BLaER1 (cell line): Measurements from ENCODE around the gene ETFA.

ENCODE experiments used
- H3K27ac ChIP-seq: shearing (Covaris generic); formaldehyde crosslinking; 2 replicates; pipeline ENCODE4 v1.8.1; 2022
- H3K27me3 ChIP-seq: shearing (Covaris generic); formaldehyde crosslinking; 2 replicates; pipeline ENCODE4 v1.8.1; 2022
- H3K36me3 ChIP-seq: shearing (Covaris generic); formaldehyde crosslinking; 2 replicates; pipeline ENCODE4 v1.8.1; 2022
- H3K4me1 ChIP-seq: shearing (Covaris generic); formaldehyde crosslinking; 2 replicates; pipeline ENCODE4 v1.8.1; 2022
- H3K4me2 ChIP-seq: shearing (Covaris generic); formaldehyde crosslinking; 2 replicates; pipeline ENCODE4 v1.8.1; 2022
- H3K4me3 ChIP-seq: shearing (Covaris generic); formaldehyde crosslinking; 2 replicates; pipeline ENCODE4 v1.8.1; 2022
- H3K9ac ChIP-seq: shearing (Covaris generic); formaldehyde crosslinking; 2 replicates; pipeline ENCODE4 v1.8.1; 2022
- H3K9me3 ChIP-seq: shearing (Covaris generic); formaldehyde crosslinking; 2 replicates; pipeline ENCODE4 v1.8.1; 2022
- H4K20me1 ChIP-seq: shearing (Covaris generic); formaldehyde crosslinking; 2 replicates; pipeline ENCODE4 v1.8.1; 2022
- Cebpa-rat ChIP-seq: shearing (Covaris generic); IDR thresholded peaks from 2 replicates; pipeline ENCODE4 v1.8.1; 2022

The ETFA gene

DNA sequence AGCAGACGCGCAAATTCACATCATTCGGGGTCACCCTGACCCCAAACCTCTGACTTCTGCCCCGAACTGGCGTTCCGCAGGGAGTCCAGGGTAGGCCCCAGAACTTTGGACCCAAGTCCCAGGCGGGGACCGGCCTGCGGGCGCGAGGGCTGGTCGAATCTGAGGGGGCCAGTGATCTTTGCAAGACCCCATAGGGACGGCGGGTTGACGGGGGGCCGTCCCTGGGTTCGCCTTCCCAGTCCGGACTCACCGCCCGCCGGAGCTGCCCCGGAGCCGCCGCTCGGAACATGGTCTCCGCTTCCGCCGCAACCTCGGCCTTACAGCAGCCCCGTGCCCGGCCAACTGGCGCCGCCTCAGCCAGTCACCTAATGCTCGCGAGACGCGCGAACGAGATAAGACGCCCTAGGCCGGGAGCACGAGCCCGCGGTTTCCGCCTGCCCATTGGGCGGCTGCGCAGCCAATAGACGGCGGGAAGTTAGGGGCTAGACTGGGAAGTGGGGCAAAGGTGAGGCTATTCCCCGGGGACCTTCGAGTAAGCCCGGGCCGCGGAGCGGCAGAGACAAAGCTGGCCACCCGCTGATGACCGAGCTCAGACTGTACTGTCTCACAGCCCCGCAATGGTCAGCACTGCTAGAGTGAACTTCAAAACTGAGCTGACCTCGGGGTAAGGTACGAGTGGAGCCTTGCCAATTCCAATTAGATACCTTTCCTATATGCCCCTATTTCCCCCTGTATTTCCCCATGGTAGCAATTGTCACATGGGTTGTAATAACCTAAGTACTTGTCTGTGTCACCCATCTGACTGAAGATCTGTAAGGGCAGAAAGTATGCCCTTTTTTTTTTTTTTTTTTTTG, at the start of gene ETFA:
Gene ETFA, minus strand, starts transcription at position 370 of the 854 bp plus-strand sequence. Its CDS starts 81 bp downstream, at position 289.
- Histone ChIP-seq H3K4me2 (peak within 1 kb of the TSS; percentile 83), H3K27ac (peak within 1 kb of the TSS; percentile 94), H3K36me3 (peaks cover 13% of the 10 kb centered on the region; the same call in 1 of the 2 replicates), H3K9ac (peak within 1 kb of the TSS; percentile 94), H3K4me3 (peak within 1 kb of the TSS; percentile 95), H3K9me3 (no peaks in the 10 kb centered on the region), H3K4me1 (peaks cover 24% of the 10 kb centered on the region), H4K20me1 (peaks cover 41% of the 10 kb centered on the region), H3K27me3 (no peaks in the 10 kb centered on the region)
- no peak for TF ChIP-seq Cebpa-rat

DNA sequence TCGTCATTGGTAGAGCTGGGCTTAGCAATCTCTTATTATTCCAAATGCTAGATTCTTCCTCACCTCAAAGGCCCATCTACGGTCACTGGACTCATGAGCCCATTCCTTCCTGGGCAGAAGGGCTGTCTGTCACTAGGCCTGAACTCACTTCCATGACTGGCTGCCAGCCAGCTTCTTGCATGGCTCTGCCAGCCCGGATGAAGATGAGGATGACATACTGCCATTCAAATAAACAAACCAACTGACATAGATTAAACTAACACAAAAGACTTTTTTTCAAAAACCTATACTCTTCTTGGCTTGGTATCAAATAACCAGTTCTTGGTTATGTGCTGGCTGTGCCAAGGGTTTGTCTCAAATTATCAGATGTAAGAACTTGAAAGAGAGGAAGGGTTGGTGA, 49.1 kb upstream of the ETFA start:
- no peaks in the 10 kb centered on the region for H3K27me3 ChIP-seq
- H3K27ac ChIP-seq: no peak overlapping the region
- no peaks in the 10 kb centered on the region for H3K4me1 ChIP-seq
- no peak overlapping the region for H3K4me2 ChIP-seq
- H3K9me3 ChIP-seq: no peaks in the 10 kb centered on the region
- no peak overlapping the region for H3K9ac ChIP-seq
- no peaks in the 10 kb centered on the region for H3K36me3 ChIP-seq
- H4K20me1 ChIP-seq: no peaks in the 10 kb centered on the region
- no peak overlapping the region for H3K4me3 ChIP-seq
- no peak for TF ChIP-seq Cebpa-rat

DNA sequence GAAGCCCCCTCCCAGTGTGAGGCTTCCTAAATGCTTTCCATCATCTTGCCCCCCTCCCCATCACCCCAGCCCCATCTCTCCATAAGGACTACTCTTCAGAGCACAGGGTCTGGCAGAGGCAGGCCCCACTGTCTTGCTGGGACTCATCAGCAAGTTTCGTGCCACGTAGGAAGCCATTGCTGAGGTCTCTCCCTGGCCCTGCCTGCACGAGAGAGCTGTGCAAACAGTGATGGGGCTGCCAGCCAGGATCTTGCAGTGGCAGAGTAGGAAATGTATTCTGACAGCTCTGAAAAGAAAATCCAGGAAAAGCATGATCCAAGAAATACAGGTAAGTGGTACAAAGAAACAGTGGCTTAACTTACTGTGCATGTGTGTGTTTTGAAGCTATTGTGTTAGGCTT, 47.9 kb upstream of the ETFA start:
- Histone ChIP-seq H3K9me3 (no peaks in the 10 kb centered on the region), H3K27me3 (no peaks in the 10 kb centered on the region), H3K4me3 (no peak overlapping the region), H3K27ac (no peak overlapping the region), H3K4me2 (no peak overlapping the region), H3K9ac (no peak overlapping the region), H4K20me1 (no peaks in the 10 kb centered on the region), H3K36me3 (no peaks in the 10 kb centered on the region), H3K4me1 (no peaks in the 10 kb centered on the region)
- TF ChIP-seq Cebpa-rat: no peak

DNA sequence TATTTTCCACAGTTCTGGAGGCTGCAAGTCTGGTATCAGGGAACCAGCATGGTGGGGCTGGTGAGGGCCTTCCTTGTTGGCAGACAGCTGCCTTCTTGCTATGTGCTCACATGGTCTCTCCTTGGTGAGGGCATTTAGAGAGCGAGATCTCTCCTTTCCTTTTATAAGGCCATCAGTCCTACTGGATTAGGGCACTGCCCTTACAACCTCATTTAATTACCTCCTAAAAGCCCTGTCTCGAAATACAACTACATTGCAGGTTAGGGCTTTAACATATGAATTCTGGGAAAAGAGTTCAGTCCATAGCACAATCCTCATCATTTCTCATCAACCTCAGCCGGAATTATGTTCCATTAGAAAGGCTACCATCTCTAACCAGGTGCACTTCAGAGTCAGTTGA, 47.2 kb upstream of the ETFA start:
- H3K4me1 ChIP-seq: no peaks in the 10 kb centered on the region
- H3K36me3 ChIP-seq: no peaks in the 10 kb centered on the region
- H3K9me3 ChIP-seq: no peaks in the 10 kb centered on the region
- TF ChIP-seq Cebpa-rat: no peak
- H3K27ac ChIP-seq: no peak overlapping the region
- no peaks in the 10 kb centered on the region for H3K27me3 ChIP-seq
- no peak overlapping the region for H3K4me2 ChIP-seq
- H3K9ac ChIP-seq: no peak overlapping the region
- no peak overlapping the region for H3K4me3 ChIP-seq
- no peaks in the 10 kb centered on the region for H4K20me1 ChIP-seq

DNA sequence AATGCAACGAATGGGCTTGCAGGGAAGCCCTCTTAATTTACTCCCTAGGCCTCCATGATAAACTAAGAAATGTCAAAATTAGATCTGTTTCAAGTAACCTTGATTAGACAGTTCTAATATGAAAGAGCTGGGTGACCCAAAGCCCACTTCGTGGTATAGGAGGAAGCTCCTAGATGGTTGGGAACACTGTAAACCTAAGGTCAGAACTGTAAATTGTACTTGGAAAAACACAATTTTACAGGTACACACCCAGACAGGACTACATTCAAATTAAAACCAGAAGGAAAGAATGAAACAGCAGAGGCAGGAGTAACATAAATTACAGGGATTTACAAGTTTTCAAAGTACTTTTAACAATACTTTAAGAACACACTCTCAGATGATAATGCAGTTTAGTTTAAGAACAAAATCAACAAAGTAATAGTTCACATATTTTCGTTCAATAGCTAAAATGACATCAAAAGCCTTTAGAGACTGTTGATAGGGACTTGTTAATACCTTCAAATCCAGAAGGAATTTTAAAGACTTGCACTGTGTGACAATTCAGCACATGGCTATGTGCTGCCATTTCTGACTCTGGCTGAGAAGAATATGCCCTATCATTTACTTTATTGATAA, 43.7 kb upstream of the ETFA start:
- Histone ChIP-seq H3K27me3 (no peaks in the 10 kb centered on the region), H3K27ac (no peak overlapping the region), H3K4me3 (no peak overlapping the region), H3K9ac (no peak overlapping the region), H4K20me1 (no peaks in the 10 kb centered on the region), H3K4me2 (no peak overlapping the region), H3K9me3 (no peaks in the 10 kb centered on the region), H3K36me3 (no peaks in the 10 kb centered on the region), H3K4me1 (no peaks in the 10 kb centered on the region)
- no peak for TF ChIP-seq Cebpa-rat

DNA sequence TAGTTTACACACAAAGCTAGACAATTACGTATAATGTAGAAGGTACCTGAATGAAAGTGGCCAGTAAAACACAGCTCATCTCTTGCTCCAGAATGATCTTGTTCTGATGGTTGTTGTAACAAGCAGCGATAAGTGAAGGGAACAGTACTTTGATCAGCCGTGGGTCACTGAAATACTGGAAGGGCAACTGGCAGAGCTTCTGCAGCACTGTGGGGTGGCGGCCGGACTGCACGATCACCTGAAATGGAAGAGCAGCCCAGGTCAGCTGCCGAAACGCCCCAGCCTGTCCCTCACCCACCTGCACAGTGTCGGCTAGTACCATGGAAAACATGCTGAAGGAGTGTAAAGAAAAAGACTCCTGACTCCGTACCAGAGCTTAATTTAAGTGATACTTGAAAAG, 42.6 kb upstream of the ETFA start:
- Histone ChIP-seq H3K4me1 (no peaks in the 10 kb centered on the region), H3K4me3 (no peak overlapping the region), H4K20me1 (no peaks in the 10 kb centered on the region), H3K27me3 (peaks cover 1% of the 10 kb centered on the region; the same call in 1 of the 2 replicates), H3K27ac (no peak overlapping the region), H3K9ac (no peak overlapping the region), H3K9me3 (no peaks in the 10 kb centered on the region), H3K4me2 (no peak overlapping the region), H3K36me3 (no peaks in the 10 kb centered on the region)
- no peak for TF ChIP-seq Cebpa-rat

DNA sequence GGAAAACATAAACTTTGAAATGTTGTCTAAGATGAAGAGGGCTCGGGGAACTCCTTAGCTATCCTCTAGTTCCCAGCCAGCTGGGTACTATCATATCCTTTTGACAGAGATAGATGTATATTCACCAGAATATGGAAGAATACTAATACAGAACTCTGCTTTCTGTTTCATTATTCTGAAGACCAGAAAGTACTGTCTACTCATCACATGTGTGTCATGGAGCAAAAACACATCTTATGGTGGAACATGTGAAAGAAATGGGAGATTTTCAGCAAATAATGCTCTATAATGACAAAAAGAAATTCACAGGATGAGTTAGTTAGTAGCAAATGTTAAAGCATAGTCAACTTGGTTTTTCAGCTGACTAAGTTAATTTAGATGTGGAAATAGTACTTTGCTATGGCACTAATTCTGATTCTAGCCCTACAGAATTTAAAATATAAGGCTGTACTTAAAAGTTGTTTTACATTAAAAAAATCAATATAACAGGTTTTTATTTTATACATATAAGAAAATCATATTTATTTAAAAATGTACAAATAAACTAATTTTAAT, 41.8 kb upstream of the ETFA start:
- Histone ChIP-seq H3K4me1 (no peaks in the 10 kb centered on the region), H3K4me2 (no peak overlapping the region), H3K9ac (no peak overlapping the region), H3K36me3 (no peaks in the 10 kb centered on the region), H3K27me3 (peaks cover 3% of the 10 kb centered on the region; the same call in 1 of the 2 replicates), H3K9me3 (no peaks in the 10 kb centered on the region), H3K4me3 (no peak overlapping the region), H3K27ac (no peak overlapping the region), H4K20me1 (no peaks in the 10 kb centered on the region)
- no peak for TF ChIP-seq Cebpa-rat

DNA sequence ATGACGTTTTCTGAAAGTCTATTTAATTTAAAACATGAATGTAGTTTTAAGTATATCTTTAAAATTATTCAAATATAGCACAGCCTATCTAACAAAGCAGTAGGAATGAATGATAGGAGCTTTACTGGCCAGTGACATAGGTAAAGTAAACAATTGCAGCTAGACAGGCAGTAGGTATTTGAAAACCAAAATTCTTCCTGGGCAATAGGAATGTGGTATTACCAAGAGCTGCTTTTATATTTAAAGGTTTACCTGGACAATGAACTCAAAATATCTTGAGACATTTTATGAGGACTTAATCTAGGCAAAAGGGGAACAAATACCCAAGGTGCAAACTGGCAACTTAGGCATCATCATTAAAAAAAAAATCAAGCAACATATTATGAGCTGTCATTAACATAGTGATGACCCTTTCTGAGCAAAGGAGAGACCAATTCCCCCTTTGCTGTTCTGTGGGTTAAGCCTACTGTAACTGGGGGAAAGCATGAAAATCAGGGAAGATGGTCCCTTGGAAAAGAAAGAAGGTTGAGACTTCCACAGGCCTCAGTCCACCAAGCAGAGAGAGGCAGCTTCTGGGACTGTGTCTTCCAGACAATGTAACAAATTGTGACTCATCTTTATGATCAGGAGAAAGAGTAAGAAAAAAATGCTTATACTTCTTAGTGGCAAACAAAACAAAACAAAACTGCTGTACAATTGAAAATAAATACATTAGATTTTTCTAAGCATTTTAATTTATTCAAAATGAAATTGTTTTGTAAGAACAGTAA, 38.2 kb upstream of the ETFA start:
- H4K20me1 ChIP-seq: peaks cover 28% of the 10 kb centered on the region; the same call in 1 of the 2 replicates
- no peak for TF ChIP-seq Cebpa-rat
- H3K4me2 ChIP-seq: no peak overlapping the region
- no peak overlapping the region for H3K27ac ChIP-seq
- H3K9ac ChIP-seq: no peak overlapping the region
- H3K36me3 ChIP-seq: peaks cover 13% of the 10 kb centered on the region
- peaks cover 38% of the 10 kb centered on the region for H3K27me3 ChIP-seq
- no peak overlapping the region for H3K4me3 ChIP-seq
- no peaks in the 10 kb centered on the region for H3K4me1 ChIP-seq
- peaks cover 26% of the 10 kb centered on the region for H3K9me3 ChIP-seq

DNA sequence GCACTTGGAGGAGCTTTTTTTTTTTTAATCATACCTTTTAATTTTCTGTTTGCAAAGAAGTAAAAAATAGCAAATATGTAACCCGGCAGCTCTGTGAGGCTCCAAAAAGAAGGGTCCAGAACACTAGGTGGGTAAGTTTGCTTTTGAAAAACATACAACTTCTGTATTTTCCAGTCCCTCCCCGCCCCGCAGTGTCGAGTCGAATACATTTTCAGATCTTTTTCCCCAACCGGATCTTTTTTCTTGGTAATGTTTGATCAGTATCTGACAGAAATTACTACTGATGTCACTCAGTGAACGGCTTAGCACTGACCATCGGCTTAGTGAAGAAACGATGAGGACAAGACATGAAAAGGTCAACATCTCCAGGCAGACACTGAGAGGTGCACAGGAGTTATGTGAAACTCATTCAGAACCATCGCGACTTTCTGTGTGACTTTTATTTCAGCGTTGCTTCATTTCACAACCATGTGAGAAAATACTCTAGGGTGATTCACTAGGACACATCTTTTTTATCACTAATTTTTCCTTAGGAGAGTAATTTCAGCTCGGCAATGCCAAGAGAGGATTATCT, 36.3 kb upstream of the ETFA start:
- Histone ChIP-seq H3K4me2 (no peak overlapping the region), H3K36me3 (peaks cover 13% of the 10 kb centered on the region), H3K4me1 (no peaks in the 10 kb centered on the region), H3K27me3 (peaks cover 57% of the 10 kb centered on the region), H3K9ac (no peak overlapping the region), H3K9me3 (peaks cover 40% of the 10 kb centered on the region), H4K20me1 (peaks cover 44% of the 10 kb centered on the region; the same call in 1 of the 2 replicates), H3K4me3 (no peak overlapping the region), H3K27ac (no peak overlapping the region)
- no peak for TF ChIP-seq Cebpa-rat
